Upper lobe of left lung (tissue), 6 donors: ENCODE results near the gene SMTNL1. TPM values are rescaled to one million over a fixed set of nuclear protein-coding genes. Genes with fewer than 3 reads are reported as not detected.

ENCODE experiments used
- ATAC-seq, 2 donors: fragments of 200-7000 bp; cut with Tn5 transposase; one replicate each; pipeline ENCODE4 v1.9.1; 2022; ENCODE audit warnings: mild to moderate bottlenecking in 2 of 2, moderate library complexity in 2 of 2; ENCODE audit not compliant: low FRiP score in 2 of 2
- DNase-seq, 2 donors: peaks; one replicate each; pipeline ENCODE4 v3.0.0-alpha.2; 2019 to 2020
- H3K27ac ChIP-seq, 4 donors: fragments of 200-600 bp; sonication (generic); one replicate each; pipeline ENCODE4 v1.5.1; 2016 to 2019
- H3K27me3 ChIP-seq, 4 donors: fragments of 200-600 bp; sonication (generic); one replicate each; pipeline ENCODE4 v1.5.1; 2017 to 2019
- H3K36me3 ChIP-seq, 4 donors: fragments of 200-600 bp; sonication (generic); one replicate each; pipeline ENCODE4 v1.5.1; 2016 to 2019
- H3K4me1 ChIP-seq, 4 donors: fragments of 200-600 bp; sonication (generic); one replicate each; pipeline ENCODE4 v1.5.1; 2018 to 2019
- H3K4me3 ChIP-seq, 4 donors: fragments of 200-600 bp; sonication (generic); one replicate each; pipeline ENCODE4 v1.5.1; 2017 to 2019; ENCODE audit warnings: mild to moderate bottlenecking in 2 of 4, moderate library complexity in 1 of 4
- H3K9me3 ChIP-seq, 4 donors: fragments of 200-600 bp; sonication (generic); one replicate each; pipeline ENCODE4 v1.5.1; 2018 to 2019
- CTCF ChIP-seq, 6 experiments: fragments of 450-650 bp in 4 of 6; fragments of 200-600 bp in 2 of 6; sonication (generic) in 2 of 6; IDR thresholded peaks; one replicate each; pipeline ENCODE4 v1.5.1; 2016 to 2019; ENCODE audit warnings: antibody characterized with exemption in 6 of 6
- EP300 ChIP-seq, 4 donors: sonication (generic); formaldehyde crosslinking; IDR thresholded peaks; one replicate each; pipeline ENCODE4 v1.5.1; 2017; ENCODE audit warnings: antibody characterized with exemption in 4 of 4, control low read depth in 2 of 4
- POLR2A ChIP-seq, 4 donors: fragments of 450-650 bp; IDR thresholded peaks; one replicate each; pipeline ENCODE4 v1.5.1; 2016 to 2017; ENCODE audit warnings: antibody characterized with exemption in 4 of 4, mild to moderate bottlenecking in 2 of 4
- POLR2AphosphoS5 ChIP-seq, 2 donors: sonication (generic); formaldehyde crosslinking; IDR thresholded peaks; one replicate each; pipeline ENCODE4 v1.5.1; 2017; ENCODE audit warnings: antibody characterized with exemption in 2 of 2
- WGBS, 2 donors: methylation state at CpG; one replicate each; pipeline ENCODE4 v1.1.5; 2017 to 2018; 5-methylcytosine and 5-hydroxymethylcytosine counted together
- total RNA-seq, 6 donors: library from RNA; depleted of rRNA in 4 of 6; stranded (reverse); fragments of >200 nt in 4 of 6; gene quantifications; one replicate each; pipeline versions ENCODE4 v1.1.0 to v1.2.1, GENCODE V29; 2016 to 2021
- donor health status: DM: no; HTN: no; CAD: no; lungs with moderate emphysema.
- donor health status: DM: no; HTN: yes; CAD: no; lungs with severe emphysema.

Gene SMTNL1
- total RNA-seq, 6 donors from 2014 or later = not detected

DNA sequence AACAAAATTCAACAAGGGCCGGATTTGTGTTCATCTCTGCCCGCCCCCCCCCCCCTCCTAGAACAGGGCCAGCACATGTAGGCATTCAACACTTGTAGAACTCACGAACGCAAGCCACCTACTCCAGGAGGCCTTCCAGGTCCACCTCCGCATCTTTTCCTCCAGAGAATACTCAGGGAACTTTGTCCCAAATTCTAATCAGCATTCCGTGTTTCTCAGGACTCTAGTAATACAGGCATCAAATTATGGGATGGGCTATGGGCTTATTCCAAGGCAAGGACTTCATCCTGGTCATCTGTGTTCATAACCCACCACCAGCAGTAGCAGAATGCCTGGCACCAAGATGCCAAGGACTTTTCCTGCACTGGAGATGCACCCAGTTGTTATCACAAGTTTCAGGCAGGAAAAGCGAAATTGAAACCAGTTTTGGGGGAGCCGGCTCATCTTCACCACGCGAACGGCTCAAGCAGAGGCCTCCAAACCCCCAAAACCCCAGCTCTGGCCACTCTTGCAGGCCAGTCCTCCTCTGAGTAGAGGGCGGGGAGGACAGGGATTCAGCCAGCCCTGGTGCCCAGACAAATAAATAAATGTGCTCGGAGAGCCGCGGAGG lies 29.6 kb downstream of the SMTNL1 start:
- DNase-seq = peak in 1 of 2 donors; percentile 23
- Histone ChIP-seq H3K4me3 (peak overlapping the region; percentile 86 to 95 (median 88)), H3K36me3 (peaks cover 0 to 2% (median 0%) of the 10 kb centered on the region in 4 donors), H3K27me3 (no peaks in the 10 kb centered on the region), H3K4me1 (peaks cover 22 to 35% (median 32%) of the 10 kb centered on the region in 4 donors), H3K9me3 (no peaks in the 10 kb centered on the region), H3K27ac (peak overlapping the region; percentile 75 to 94 (median 90))
- WGBS, 2 donors = 2 to 4% methylated on average over 14 to 15 of the region's 15 CpGs
- ATAC-seq = peak in 1 of 2 donors; percentile 25
- TF ChIP-seq CTCF (IDR thresholded peaks at IDR 0.05) = no peak
- TF ChIP-seq POLR2A (IDR thresholded peaks at IDR 0.05) = no peak
- no peak for TF ChIP-seq POLR2AphosphoS5 (IDR thresholded peaks at IDR 0.05)
- TF ChIP-seq EP300 (IDR thresholded peaks at IDR 0.05) = no peak

- no peaks in the 10 kb centered on the region for H3K36me3 ChIP-seq
- WGBS, 2 donors = 1 to 2% methylated on average over 7 to 22 of the region's 92 CpGs
- peak within 1 kb of the TSS; percentile 86 to 95 (median 88) for H3K4me3 ChIP-seq
- peak; percentile 93 to 95 for ATAC-seq
- peak; percentile 78 to 93 for DNase-seq
- H3K4me1 ChIP-seq = peaks cover 22 to 35% (median 27%) of the 10 kb centered on the region in 4 donors
- no peaks in the 10 kb centered on the region for H3K27me3 ChIP-seq
- TF ChIP-seq POLR2A (IDR thresholded peaks at IDR 0.05) (peak in 1 of 4 donors; percentile 26), EP300 (IDR thresholded peaks at IDR 0.05) (no peak), CTCF (IDR thresholded peaks at IDR 0.05) (peak in 4 of 6 experiments; percentile 88 to 95 (median 92)), POLR2AphosphoS5 (IDR thresholded peaks at IDR 0.05) (peak in 1 of 2 donors; percentile 47)
- H3K9me3 ChIP-seq = no peaks in the 10 kb centered on the region
- peak within 1 kb of the TSS; percentile 75 to 94 (median 90) for H3K27ac ChIP-seq
These were observed 30.3 kb downstream of the SMTNL1 start, which contains the start of gene UBE2L6 for GRCh38 chr11:57567515-57568329. UBE2L6 (minus strand) TSS chr11:57567672; CDS start chr11:57567611, 61 bp downstream.

DNA sequence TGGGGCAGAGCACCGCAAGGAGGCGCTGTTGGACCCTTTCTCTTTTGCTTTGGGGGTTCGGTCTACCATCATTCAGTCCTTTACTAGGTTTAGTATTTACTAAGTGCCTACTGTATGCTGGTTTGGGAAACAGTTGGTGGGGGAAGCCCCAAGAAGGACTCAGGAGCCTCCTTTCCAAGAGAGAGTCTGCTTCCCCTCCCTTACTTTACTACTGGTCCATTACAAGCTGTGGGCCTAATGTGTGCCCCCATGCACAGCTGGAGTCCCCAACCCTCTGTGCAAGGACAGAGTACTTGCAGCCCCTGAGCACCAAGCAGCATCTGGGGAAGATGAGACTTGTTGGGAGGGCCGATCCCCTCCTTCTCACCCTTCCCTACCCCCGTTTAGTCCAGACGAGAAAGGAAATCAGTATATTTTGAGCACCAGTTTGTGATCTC lies 31.0 kb downstream of the SMTNL1 start:
- Histone ChIP-seq H3K27ac (peak overlapping the region; percentile 75 to 94 (median 90)), H3K4me3 (peak overlapping the region; percentile 86 to 95 (median 88)), H3K27me3 (no peaks in the 10 kb centered on the region), H3K36me3 (no peaks in the 10 kb centered on the region), H3K4me1 (peaks cover 22 to 35% (median 27%) of the 10 kb centered on the region in 4 donors), H3K9me3 (no peaks in the 10 kb centered on the region)
- ATAC-seq (peak in 1 of 2 donors; percentile 20), DNase-seq (no peak)
- TF ChIP-seq POLR2AphosphoS5 (IDR thresholded peaks at IDR 0.05) (no peak), CTCF (IDR thresholded peaks at IDR 0.05) (peak in 2 of 6 experiments; percentile 90 to 91), EP300 (IDR thresholded peaks at IDR 0.05) (no peak), POLR2A (IDR thresholded peaks at IDR 0.05) (peak in 1 of 4 donors; percentile 12)
- WGBS, 2 donors = 29 to 30% methylated on average over 5 to 6 of the region's 6 CpGs

GRCh38 chr11:57571606-57572005 lies 34.2 kb downstream of the SMTNL1 start:
- TF ChIP-seq EP300 (IDR thresholded peaks at IDR 0.05) = no peak
- no peak for TF ChIP-seq POLR2A (IDR thresholded peaks at IDR 0.05)
- TF ChIP-seq CTCF (IDR thresholded peaks at IDR 0.05) = no peak
- TF ChIP-seq POLR2AphosphoS5 (IDR thresholded peaks at IDR 0.05) = no peak

More at GRCh38 chr11:57571606-57572005, 34.2 kb downstream of the SMTNL1 start:
- Histone ChIP-seq H3K9me3 (no peaks in the 10 kb centered on the region), H3K27me3 (no peaks in the 10 kb centered on the region), H3K4me1 (peaks cover 9 to 17% (median 14%) of the 10 kb centered on the region in 4 donors), H3K27ac (no peak overlapping the region), H3K36me3 (no peaks in the 10 kb centered on the region), H3K4me3 (no peak overlapping the region)
- DNase-seq (no peak), ATAC-seq (no peak)
- WGBS, 2 donors = 32 to 44% methylated on average over 2 of the region's 2 CpGs
